ENCODE measurements around the gene UXS1. TPM values are rescaled to one million over a fixed set of nuclear protein-coding genes. Genes with fewer than 3 reads are reported as not detected.

The UXS1 gene
- total RNA-seq, 1 experiment from 2014 or later = 20.9 TPM

- H3K4me3 ChIP-seq (ENCODE audit: insufficient read depth, low read depth, low read length) = no peak overlapping the region
- peaks cover 3% of the 10 kb centered on the region; the same call in 1 of the 2 replicates for H3K36me3 ChIP-seq (replicated peaks; ENCODE audit: control insufficient read depth, insufficient read depth, low read length)
- H3K27me3 ChIP-seq (ENCODE audit: control insufficient read depth, insufficient read depth, low read length) = no peaks in the 10 kb centered on the region
- no peak for DNase-seq
These were observed 33.3 kb downstream of the UXS1 start for GRCh38 chr2:106160786-106161261.

- H3K27me3 ChIP-seq (ENCODE audit: control insufficient read depth, insufficient read depth, low read length) = no peaks in the 10 kb centered on the region
- H3K36me3 ChIP-seq (replicated peaks; ENCODE audit: control insufficient read depth, insufficient read depth, low read length) = peaks cover 3% of the 10 kb centered on the region; the same call in 1 of the 2 replicates
- no peak for DNase-seq
- no peak overlapping the region for H3K4me3 ChIP-seq (ENCODE audit: insufficient read depth, low read depth, low read length)
These were observed 34.0 kb downstream of the UXS1 start for GRCh38 chr2:106159866-106160785.

- Histone ChIP-seq H3K27me3 (ENCODE audit: control insufficient read depth, insufficient read depth, low read length) (no peaks in the 10 kb centered on the region), H3K36me3 (replicated peaks; ENCODE audit: control insufficient read depth, insufficient read depth, low read length) (peaks cover 4% of the 10 kb centered on the region), H3K4me3 (ENCODE audit: insufficient read depth, low read depth, low read length) (no peak overlapping the region)
- DNase-seq = no peak
These were observed 35.2 kb downstream of the UXS1 start for GRCh38 chr2:106158871-106159270.

DNA sequence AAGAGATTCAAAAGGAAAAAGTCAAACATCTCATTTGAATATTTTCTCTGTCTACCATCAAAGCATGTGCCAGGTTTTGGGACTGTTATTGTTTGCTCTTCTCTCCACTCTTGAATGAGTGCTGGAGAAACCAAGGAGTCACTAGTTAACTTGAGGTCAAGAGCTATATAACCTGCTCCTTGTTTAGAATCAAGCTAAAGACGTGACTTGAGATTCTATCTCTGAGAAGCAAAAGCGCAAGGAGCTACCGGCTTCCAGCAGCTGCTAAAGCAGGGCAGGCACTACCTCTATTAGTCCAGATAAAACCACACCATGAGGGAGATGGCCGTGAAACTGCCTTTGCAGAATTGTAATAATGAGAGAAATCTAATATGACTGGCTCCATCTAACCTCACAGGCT, 36.0 kb downstream of the UXS1 start:
- Histone ChIP-seq H3K36me3 (replicated peaks; ENCODE audit: control insufficient read depth, insufficient read depth, low read length) (peaks cover 4% of the 10 kb centered on the region), H3K4me3 (ENCODE audit: insufficient read depth, low read depth, low read length) (no peak overlapping the region), H3K27me3 (ENCODE audit: control insufficient read depth, insufficient read depth, low read length) (no peaks in the 10 kb centered on the region)
- no peak for DNase-seq

DNA sequence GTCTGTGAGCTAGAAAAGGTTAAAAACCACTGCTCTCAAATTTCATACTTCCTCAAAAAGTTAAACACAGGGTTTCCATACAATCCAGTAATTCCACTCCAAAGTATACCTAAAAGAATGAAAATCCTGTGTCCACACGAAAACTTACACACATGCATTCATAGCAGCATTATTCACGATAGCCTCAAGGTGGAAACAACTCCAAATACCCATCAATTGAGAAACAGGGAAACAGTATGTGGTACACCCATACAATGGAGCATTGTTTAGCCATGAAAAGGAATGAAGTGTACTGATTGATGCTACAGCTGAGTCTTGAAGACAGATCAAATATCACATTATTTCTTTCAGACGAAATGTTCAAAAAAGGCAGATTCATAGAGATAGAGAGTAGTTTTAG, 36.7 kb downstream of the UXS1 start:
- Histone ChIP-seq H3K4me3 (ENCODE audit: insufficient read depth, low read depth, low read length) (no peak overlapping the region), H3K36me3 (replicated peaks; ENCODE audit: control insufficient read depth, insufficient read depth, low read length) (peaks cover 4% of the 10 kb centered on the region), H3K27me3 (ENCODE audit: control insufficient read depth, insufficient read depth, low read length) (no peaks in the 10 kb centered on the region)
- DNase-seq = no peak

- Histone ChIP-seq H3K27me3 (ENCODE audit: control insufficient read depth, insufficient read depth, low read length) (no peaks in the 10 kb centered on the region), H3K4me3 (ENCODE audit: insufficient read depth, low read depth, low read length) (no peak overlapping the region), H3K36me3 (replicated peaks; ENCODE audit: control insufficient read depth, insufficient read depth, low read length) (peaks cover 4% of the 10 kb centered on the region)
- DNase-seq = no peak
These were observed 37.5 kb downstream of the UXS1 start for GRCh38 chr2:106156305-106157296.

DNA sequence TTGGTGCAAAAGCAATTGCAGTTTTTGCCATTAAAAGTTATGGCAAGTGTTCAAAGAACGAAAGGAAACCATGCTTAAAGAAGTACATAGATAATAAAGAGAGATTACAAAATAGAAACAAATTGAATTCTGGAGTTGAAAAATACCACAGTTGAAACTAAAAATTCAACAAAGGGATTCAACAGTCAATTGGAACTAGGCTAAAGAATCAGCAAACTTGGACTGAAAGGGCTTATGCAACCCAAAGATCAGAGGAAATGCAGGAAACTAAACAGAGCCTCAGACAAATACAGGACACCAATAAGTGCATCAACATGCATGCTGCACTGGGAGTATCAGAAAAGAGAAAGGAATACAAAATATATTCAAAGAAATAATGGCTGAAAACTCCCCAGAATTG, 40.3 kb downstream of the UXS1 start:
- H3K4me3 ChIP-seq (ENCODE audit: insufficient read depth, low read depth, low read length) = no peak overlapping the region
- peaks cover 4% of the 10 kb centered on the region for H3K36me3 ChIP-seq (replicated peaks; ENCODE audit: control insufficient read depth, insufficient read depth, low read length)
- DNase-seq = no peak
- H3K27me3 ChIP-seq (ENCODE audit: control insufficient read depth, insufficient read depth, low read length) = no peaks in the 10 kb centered on the region

DNA sequence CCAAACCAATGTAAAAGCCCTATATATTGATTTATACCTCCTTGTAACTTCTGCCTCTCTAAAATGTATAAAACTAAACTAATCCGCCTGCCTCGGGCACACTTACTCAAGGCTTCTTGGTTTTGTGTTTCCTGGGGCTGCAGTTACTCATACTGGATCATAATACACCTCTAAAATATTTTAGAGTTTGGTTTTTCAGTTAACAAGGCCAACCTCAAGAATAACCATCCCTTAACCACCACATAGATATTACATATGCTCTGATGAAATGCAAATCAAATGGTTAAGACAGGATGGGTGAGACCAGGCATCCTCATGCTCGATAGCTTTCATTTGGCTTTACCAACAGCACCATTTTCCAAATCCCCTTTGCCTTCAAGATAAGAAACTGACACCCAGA, 46.4 kb downstream of the UXS1 start:
- DNase-seq = no peak
- H3K27me3 ChIP-seq (ENCODE audit: control insufficient read depth, insufficient read depth, low read length) = no peaks in the 10 kb centered on the region
- H3K36me3 ChIP-seq (replicated peaks; ENCODE audit: control insufficient read depth, insufficient read depth, low read length) = peaks cover 4% of the 10 kb centered on the region
- H3K4me3 ChIP-seq (ENCODE audit: insufficient read depth, low read depth, low read length) = no peak overlapping the region

- DNase-seq = no peak
- peaks cover 4% of the 10 kb centered on the region for H3K36me3 ChIP-seq (replicated peaks; ENCODE audit: control insufficient read depth, insufficient read depth, low read length)
- no peaks in the 10 kb centered on the region for H3K27me3 ChIP-seq (ENCODE audit: control insufficient read depth, insufficient read depth, low read length)
- no peak overlapping the region for H3K4me3 ChIP-seq (ENCODE audit: insufficient read depth, low read depth, low read length)
These were observed 46.9 kb downstream of the UXS1 start for GRCh38 chr2:106147159-106147558.

DNA sequence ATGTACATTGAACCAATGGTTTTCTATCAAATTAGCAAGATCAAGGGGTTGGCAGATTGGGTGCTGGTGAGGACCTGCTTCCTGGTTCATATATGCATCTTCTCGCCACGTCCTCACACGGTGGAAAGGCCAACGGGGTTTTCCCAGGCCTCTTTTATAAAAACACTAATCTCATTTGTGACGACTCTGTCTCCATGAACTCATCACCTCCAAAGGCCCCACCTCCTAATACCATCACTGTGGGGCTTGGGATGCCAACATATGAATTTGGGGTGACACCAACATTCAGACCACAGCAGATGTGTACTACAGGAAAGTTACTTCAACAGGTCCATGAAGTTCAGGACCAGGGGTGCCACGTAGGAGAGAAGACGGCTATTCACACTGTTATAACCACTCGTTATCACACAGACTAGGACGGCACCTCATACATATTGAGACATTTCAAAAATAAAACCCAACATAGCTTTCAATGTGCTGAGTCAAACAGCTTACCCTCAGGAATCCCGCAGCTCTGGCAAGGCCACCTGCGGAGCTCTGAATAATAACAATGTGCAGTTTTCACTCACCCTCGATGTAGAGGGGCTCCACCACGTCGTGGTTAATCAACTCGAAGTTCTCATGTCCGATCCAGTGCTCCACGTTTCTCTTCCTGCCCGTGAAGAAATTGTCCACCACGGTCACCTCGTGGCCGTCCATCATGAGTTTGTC, 49.3 kb downstream of the UXS1 start:
- Histone ChIP-seq H3K36me3 (replicated peaks; ENCODE audit: control insufficient read depth, insufficient read depth, low read length) (peaks cover 2% of the 10 kb centered on the region; the same call in 1 of the 2 replicates), H3K4me3 (ENCODE audit: insufficient read depth, low read depth, low read length) (no peak overlapping the region)
- DNase-seq = no peak

DNA sequence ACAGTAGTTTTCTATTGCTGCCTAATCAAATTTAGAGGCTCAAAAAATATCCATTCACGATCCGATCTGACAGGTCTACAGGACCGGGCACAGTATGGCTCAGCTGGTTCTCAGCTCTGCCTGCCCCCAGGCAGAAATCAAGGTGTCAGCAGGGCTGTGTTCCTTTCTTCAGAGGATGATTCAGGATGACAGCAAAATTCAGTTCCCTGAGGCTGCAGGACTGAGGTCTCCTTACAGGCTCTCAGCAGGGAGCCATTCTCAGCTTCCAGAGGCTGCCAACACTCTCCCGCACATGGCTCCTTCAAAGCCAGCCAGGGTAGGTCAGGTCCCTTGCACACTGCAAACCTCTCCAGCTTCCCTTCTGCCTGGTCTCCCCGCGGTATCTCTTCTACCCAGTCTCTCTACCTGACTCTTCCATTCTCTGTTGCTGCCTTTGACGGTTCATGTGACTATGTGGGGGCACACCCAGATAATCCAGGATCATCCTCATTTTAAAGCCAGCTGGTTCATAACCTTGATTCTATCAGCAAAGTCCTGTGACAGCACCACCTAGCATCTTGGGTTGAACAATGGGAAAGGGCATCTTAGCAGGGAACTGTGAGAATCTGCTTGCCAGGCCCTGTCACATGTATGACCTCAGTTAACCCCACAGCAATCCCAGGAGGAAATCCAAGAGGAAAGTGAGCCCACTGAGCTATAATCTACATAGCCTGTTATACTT, 50.4 kb downstream of the UXS1 start:
- no peak for DNase-seq
- no peak overlapping the region for H3K4me3 ChIP-seq (ENCODE audit: insufficient read depth, low read depth, low read length)
- H3K27me3 ChIP-seq (ENCODE audit: control insufficient read depth, insufficient read depth, low read length) = no peaks in the 10 kb centered on the region
- H3K36me3 ChIP-seq (replicated peaks; ENCODE audit: control insufficient read depth, insufficient read depth, low read length) = peaks cover 2% of the 10 kb centered on the region; the same call in 1 of the 2 replicates

More for the DNA sequence above, 49.3 kb downstream of the UXS1 start:
- no peaks in the 10 kb centered on the region for H3K27me3 ChIP-seq (ENCODE audit: control insufficient read depth, insufficient read depth, low read length)

DNA sequence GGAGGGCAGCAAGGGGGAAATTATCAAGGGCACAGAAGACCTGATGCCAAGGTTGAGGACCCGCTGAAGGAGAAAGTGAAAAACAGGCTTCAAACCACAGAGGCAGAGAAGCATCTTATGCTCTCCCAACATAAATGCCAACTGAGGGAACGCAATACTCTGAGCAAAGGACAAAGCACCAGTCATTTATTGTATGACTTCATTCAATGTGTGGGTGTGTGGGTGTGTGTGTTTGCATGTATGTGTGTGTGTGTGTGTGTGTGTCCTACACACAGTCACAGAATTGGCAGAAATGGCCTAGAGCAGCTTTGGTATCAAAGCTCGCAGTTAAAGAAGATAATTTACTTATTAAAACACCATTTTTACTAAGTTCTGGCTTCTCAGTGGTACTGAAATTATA, 51.4 kb downstream of the UXS1 start:
- Histone ChIP-seq H3K4me3 (ENCODE audit: insufficient read depth, low read depth, low read length) (no peak overlapping the region), H3K27me3 (ENCODE audit: control insufficient read depth, insufficient read depth, low read length) (no peaks in the 10 kb centered on the region), H3K36me3 (replicated peaks; ENCODE audit: control insufficient read depth, insufficient read depth, low read length) (peaks cover 6% of the 10 kb centered on the region)
- no peak for DNase-seq

GRCh38 chr2:106140913-106141312, 53.2 kb downstream of the UXS1 start:
- no peak for DNase-seq
- Histone ChIP-seq H3K27me3 (ENCODE audit: control insufficient read depth, insufficient read depth, low read length) (no peaks in the 10 kb centered on the region), H3K36me3 (replicated peaks; ENCODE audit: control insufficient read depth, insufficient read depth, low read length) (peaks cover 6% of the 10 kb centered on the region), H3K4me3 (ENCODE audit: insufficient read depth, low read depth, low read length) (no peak overlapping the region)
